Neural cell (in vitro differentiated cells): ENCODE results near the gene STX8. TPM values are rescaled to one million over a fixed set of nuclear protein-coding genes. Genes with fewer than 3 reads are reported as not detected.

Experiments
- H2AFZ ChIP-seq: fragments of 200-600, 300-800 bp; sonication (generic), shearing (Covaris generic); 2 replicates; pipeline ENCODE4 v1.6.0; 2014; ENCODE audit warnings: low read depth, mild to moderate bottlenecking, antibody characterized with exemption, low read length, moderate library complexity
- H3F3A ChIP-seq: fragments of 200-600 bp; shearing (Covaris generic); 2 replicates; pipeline ENCODE4 v1.6.1; 2016; ENCODE audit warnings: mild to moderate bottlenecking, moderate library complexity, mixed read lengths, antibody characterized with exemption, low read length; ENCODE audit not compliant: insufficient read depth, poor library complexity, severe bottlenecking
- H3K27ac ChIP-seq: fragments of 200-600, 300-800 bp; sonication (generic), shearing (Covaris generic); 2 replicates; pipeline ENCODE4 v1.5.1; 2014; ENCODE audit warnings: mild to moderate bottlenecking, low read length, moderate library complexity
- H3K27me3 ChIP-seq: fragments of 300-800, 200-600 bp; sonication (generic), shearing (Covaris generic); 2 replicates; pipeline ENCODE4 v1.6.0; 2014; ENCODE audit warnings: mild to moderate bottlenecking, low read depth, low read length, moderate library complexity; ENCODE audit not compliant: insufficient read depth
- H3K36me3 ChIP-seq: fragments of 300-800, 200-600 bp; sonication (generic), shearing (Covaris generic); 2 replicates; pipeline ENCODE4 v1.5.1; 2014; ENCODE audit warnings: mild to moderate bottlenecking, antibody characterized with exemption, low read length, moderate library complexity; ENCODE audit not compliant: insufficient read depth
- H3K4me2 ChIP-seq: fragments of 300-800, 200-600 bp; sonication (generic), shearing (Covaris generic); 2 replicates; pipeline ENCODE4 v1.6.0; 2014; ENCODE audit warnings: mild to moderate bottlenecking, low read length
- H3K4me3 ChIP-seq: fragments of 300-800, 200-600 bp; sonication (generic), shearing (Covaris generic); 2 replicates; pipeline ENCODE4 v1.5.1; 2014; ENCODE audit warnings: mild to moderate bottlenecking, low read length, moderate library complexity
- H3K79me2 ChIP-seq: fragments of 200-600 bp; shearing (Covaris generic); replicated peaks from 2 replicates; pipeline ENCODE4 v1.6.0; 2014; ENCODE audit warnings: mild to moderate bottlenecking, low read length, moderate library complexity; ENCODE audit not compliant: insufficient read depth
- H3K9ac ChIP-seq: fragments of 300-800, 200-600 bp; sonication (generic), shearing (Covaris generic); 2 replicates; pipeline ENCODE4 v1.6.1; 2016; ENCODE audit warnings: mild to moderate bottlenecking, low read length, mixed read lengths
- H3K9me2 ChIP-seq: fragments of 200-600 bp; shearing (Covaris generic); 2 replicates; pipeline ENCODE4 v1.6.1; 2016; ENCODE audit warnings: mild to moderate bottlenecking, low read length, mixed read lengths; ENCODE audit not compliant: insufficient read depth
- H3K9me3 ChIP-seq: fragments of 200-600, 300-800 bp; sonication (generic), shearing (Covaris generic); 2 replicates; pipeline ENCODE4 v1.6.1; 2016; ENCODE audit warnings: mild to moderate bottlenecking, mixed run types, low read length, moderate library complexity, mixed read lengths
- H4K20me1 ChIP-seq: fragments of 200-600 bp; shearing (Covaris generic); 2 replicates; pipeline ENCODE4 v1.6.1; 2016; ENCODE audit warnings: mild to moderate bottlenecking, mixed run types; ENCODE audit not compliant: insufficient read depth
- CTCF ChIP-seq: fragments of 450-650 bp; IDR thresholded peaks from 2 replicates; pipeline ENCODE4 v1.5.1; 2014; ENCODE audit warnings: antibody characterized with exemption, mild to moderate bottlenecking, moderate library complexity; ENCODE audit not compliant: poor library complexity, severe bottlenecking
- EP300 ChIP-seq: fragments of 450-650 bp; conservative IDR thresholded peaks from 2 replicates; pipeline ENCODE4 v1.6.1; 2014; ENCODE audit warnings: antibody characterized with exemption, mild to moderate bottlenecking, moderate library complexity; ENCODE audit not compliant: poor library complexity, severe bottlenecking
- EZH2 ChIP-seq: fragments of 200-600, 300-800 bp; shearing (Covaris generic), sonication (generic); IDR thresholded peaks from 2 replicates; pipeline ENCODE4 v1.6.1; 2014; ENCODE audit warnings: antibody characterized with exemption, low read length, borderline replicate concordance, mild to moderate bottlenecking; ENCODE audit not compliant: insufficient read depth, poor library complexity, severe bottlenecking
- MXI1 ChIP-seq: fragments of 450-650 bp; conservative IDR thresholded peaks from 2 replicates; pipeline ENCODE4 v1.6.1; 2014; ENCODE audit warnings: antibody characterized with exemption, mild to moderate bottlenecking; ENCODE audit not compliant: poor library complexity, severe bottlenecking
- POLR2AphosphoS5 ChIP-seq: IDR thresholded peaks from 2 replicates; pipeline ENCODE4 v1.6.1; 2012
- RAD21 ChIP-seq: fragments of 450-650 bp; conservative IDR thresholded peaks from 2 replicates; pipeline ENCODE4 v1.6.1; 2014; ENCODE audit warnings: antibody characterized with exemption, mild to moderate bottlenecking, moderate library complexity
- REST ChIP-seq: IDR thresholded peaks from 2 replicates; pipeline ENCODE4 v1.6.1; 2012; ENCODE audit warnings: borderline replicate concordance
- SMC3 ChIP-seq: fragments of 450-650 bp; conservative IDR thresholded peaks from 2 replicates; pipeline ENCODE4 v1.6.1; 2014; ENCODE audit warnings: antibody characterized with exemption, mild to moderate bottlenecking, moderate library complexity; ENCODE audit not compliant: poor library complexity
- TAF1 ChIP-seq: IDR thresholded peaks from 2 replicates; pipeline ENCODE4 v1.6.1; 2012; ENCODE audit warnings: low read depth
- polyA plus RNA-seq: library from polyadenylated mRNA; depleted of rRNA; stranded (reverse); fragments of >200 nt; gene quantifications from 2 replicates; pipeline ENCODE4 v1.2.3, GENCODE V29; 2014

Gene STX8
- polyA plus RNA-seq, 1 donor from 2014 or later = 100 TPM

- Histone ChIP-seq H3K9ac (no peak overlapping the region), H3K4me3 (no peak overlapping the region), H3F3A (no peaks in the 10 kb centered on the region), H3K27ac (no peak overlapping the region), H3K79me2 (no peaks in the 10 kb centered on the region), H4K20me1 (no peaks in the 10 kb centered on the region), H3K27me3 (no peaks in the 10 kb centered on the region), H3K9me2 (no peaks in the 10 kb centered on the region), H3K9me3 (peaks cover 2% of the 10 kb centered on the region), H2AFZ (no peak overlapping the region), H3K4me2 (no peak overlapping the region), H3K36me3 (no peaks in the 10 kb centered on the region)
- TF ChIP-seq POLR2AphosphoS5 (no peak), SMC3 (no peak), TAF1 (no peak), EZH2 (no peak), RAD21 (no peak), MXI1 (no peak), EP300 (no peak), REST (no peak), CTCF (no peak)
These were observed 262.3 kb downstream of the STX8 start for GRCh38 chr17:9313346-9313745.

DNA sequence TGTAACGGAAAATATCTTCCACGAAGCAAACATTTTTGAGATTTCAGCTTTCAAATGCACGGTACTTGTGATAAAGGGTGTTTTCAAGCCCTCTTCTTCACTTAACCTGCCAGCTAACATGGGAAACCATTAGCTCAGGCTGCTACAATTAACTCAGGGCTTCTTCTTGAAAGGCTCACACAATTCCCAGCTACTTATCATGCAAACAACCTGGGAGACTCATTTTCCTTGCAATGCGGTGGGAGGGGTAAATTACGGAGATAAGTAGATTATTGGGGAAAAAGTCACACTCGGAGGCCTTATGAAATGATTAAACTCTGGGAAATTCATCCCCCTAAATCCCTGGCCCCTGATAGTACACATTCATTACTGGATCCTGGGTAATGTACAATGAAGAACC is 266.4 kb downstream of the STX8 start:
- Histone ChIP-seq H3K36me3 (no peaks in the 10 kb centered on the region), H3K4me3 (peak overlapping the region; percentile 34), H3F3A (no peaks in the 10 kb centered on the region), H3K9ac (peak overlapping the region; percentile 16), H3K9me2 (no peaks in the 10 kb centered on the region), H4K20me1 (no peaks in the 10 kb centered on the region), H3K27me3 (no peaks in the 10 kb centered on the region), H3K4me2 (no peak overlapping the region), H2AFZ (no peak overlapping the region), H3K27ac (peak overlapping the region; percentile 21), H3K9me3 (no peaks in the 10 kb centered on the region), H3K79me2 (no peaks in the 10 kb centered on the region)
- TF ChIP-seq EZH2 (no peak), RAD21 (no peak)

DNA sequence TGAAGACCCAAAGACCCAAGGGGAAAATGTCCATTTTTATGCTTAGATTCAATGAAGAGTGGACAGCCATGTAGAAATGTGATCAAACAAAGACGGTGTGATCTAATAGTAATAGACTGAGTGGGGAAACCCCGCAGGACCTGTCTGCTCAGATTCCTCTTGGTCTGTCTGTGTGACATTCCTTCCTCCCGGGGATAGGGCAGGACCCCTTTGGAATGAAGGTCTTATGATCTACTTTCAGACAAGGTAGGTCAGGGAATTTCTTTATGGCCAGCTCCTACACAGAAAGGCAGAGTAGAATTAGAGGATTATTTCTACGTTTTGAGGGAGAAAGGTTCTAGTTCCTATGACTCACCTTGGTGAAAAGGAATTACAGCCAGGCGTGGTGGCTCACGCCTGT is 267.6 kb downstream of the STX8 start:
- H3K9ac ChIP-seq = no peak overlapping the region
- no peaks in the 10 kb centered on the region for H3K9me2 ChIP-seq
- H3K4me2 ChIP-seq = no peak overlapping the region
- no peaks in the 10 kb centered on the region for H3K79me2 ChIP-seq
- H3K9me3 ChIP-seq = no peaks in the 10 kb centered on the region
- H2AFZ ChIP-seq = no peak overlapping the region
- H3K27me3 ChIP-seq = no peaks in the 10 kb centered on the region
- H4K20me1 ChIP-seq = no peaks in the 10 kb centered on the region
- no peak overlapping the region for H3K27ac ChIP-seq
- TF ChIP-seq EZH2 = no peak
- TF ChIP-seq POLR2AphosphoS5 = no peak
- no peak for TF ChIP-seq EP300
- TF ChIP-seq TAF1 = no peak
- no peak for TF ChIP-seq CTCF
- TF ChIP-seq REST = no peak
- no peak for TF ChIP-seq MXI1
- TF ChIP-seq RAD21 = no peak
- no peak for TF ChIP-seq SMC3
- H3K36me3 ChIP-seq = no peaks in the 10 kb centered on the region
- no peaks in the 10 kb centered on the region for H3F3A ChIP-seq
- H3K4me3 ChIP-seq = no peak overlapping the region
